ENCODE results near the gene SRGAP1. TPM values are rescaled to one million over a fixed set of nuclear protein-coding genes. Genes with fewer than 3 reads are reported as not detected.

The SRGAP1 gene
- total and polyA plus RNA-seq, 2 of the 8 experiments (the other 6 are each of a cell fraction or from before 2014, with no cell fraction given): 3.2 to 7.3 TPM

- Histone ChIP-seq H3K79me1 (ENCODE audit: low read depth, low read length) (no peaks in the 10 kb centered on the region), H3K4me2 (ENCODE audit: insufficient read depth in 1 of 2, low read depth in 2 of 2, low read length in 2 of 2) (no peak overlapping the region), H2BK15ac (ENCODE audit: low read length) (no peak overlapping the region), H2BK20ac (ENCODE audit: low read length) (no peak overlapping the region), H3K9ac (replicated peaks in 1 of 4; ENCODE audit: extremely low read depth in 1 of 4, low read depth in 3 of 4, low read length in 3 of 4) (no peak overlapping the region), H3K56ac (replicated peaks; ENCODE audit: insufficient read length, low read depth, low read length) (no peak overlapping the region), H3K9me3 (ENCODE audit: insufficient read depth in 2 of 2, low read depth in 1 of 2, low read length in 1 of 2) (0 out of 4 replicates have a peak, but pooled peaks cover 0 to 3% of the 10 kb centered on the region in 2 experiments), H3K4me3 (ENCODE audit: extremely low read depth in 1 of 4, insufficient read depth in 2 of 4, low read depth in 3 of 4, low read length in 4 of 4) (no peak overlapping the region), H2BK120ac (replicated peaks; ENCODE audit: low read depth, low read length) (no peak overlapping the region), H3K27me3 (replicated peaks in 1 of 4; ENCODE audit: control insufficient read depth in 3 of 4, extremely low read depth in 1 of 4, insufficient read depth in 3 of 4, low read length in 3 of 4) (peaks cover 0 to 1% (median 0%) of the 10 kb centered on the region in 4 experiments; a peak in 1 of 7 replicates), H2BK5ac (ENCODE audit: low read depth, low read length) (no peak overlapping the region), H4K20me1 (replicated peaks in 1 of 2; ENCODE audit: control insufficient read depth in 1 of 2, insufficient read depth in 2 of 2, low read length in 2 of 2) (no peaks in the 10 kb centered on the region), H3K23ac (ENCODE audit: insufficient read length) (no peak overlapping the region), H3K4me1 (replicated peaks in 1 of 4; ENCODE audit: control insufficient read depth in 3 of 4, insufficient read depth in 4 of 4, low read length in 3 of 4) (no peaks in the 10 kb centered on the region; a peak in 1 of 7 replicates), H3K23me2 (ENCODE audit: low read depth, low read length) (no peaks in the 10 kb centered on the region), H4K8ac (ENCODE audit: extremely low read depth, insufficient read depth, low read length) (no peak overlapping the region), H2AK5ac (ENCODE audit: low read depth, low read length) (no peak overlapping the region), H3K79me2 (ENCODE audit: control insufficient read depth in 1 of 2, insufficient read depth in 2 of 2, low read length in 2 of 2) (no peaks in the 10 kb centered on the region), H4K91ac (replicated peaks; ENCODE audit: insufficient read length, low read length) (no peak overlapping the region), H3K27ac (ENCODE audit: low read depth, low read length) (no peak overlapping the region), H2BK12ac (ENCODE audit: low read depth, low read length) (no peak overlapping the region), H4K5ac (ENCODE audit: insufficient read length, low read depth, low read length) (no peak overlapping the region), H2AFZ (ENCODE audit: low read length) (no peak overlapping the region), H3K4ac (replicated peaks; ENCODE audit: insufficient read length, low read depth, low read length) (no peak overlapping the region), H3K36me3 (ENCODE audit: control insufficient read depth in 2 of 4, insufficient read depth in 4 of 4, low read length in 3 of 4) (no peaks in the 10 kb centered on the region), H3K14ac (ENCODE audit: insufficient read length) (no peak overlapping the region), H3K18ac (ENCODE audit: extremely low read depth, low read length) (no peak overlapping the region)
- DNase-seq (ENCODE audit: low read depth in 1 of 2, low spot score in 2 of 2) (no peak), FAIRE-seq (no peak)
- 93% methylated on average over 2 of the region's 2 CpGs; no CpG with 5 or more reads in 1 of the 2 experiments for WGBS, 2 experiments (ENCODE audit: extremely low coverage in 1 of 2, insufficient coverage in 1 of 2, insufficient read length in 1 of 2, insufficient replicate concordance in 2 of 2, low coverage in 1 of 2, low lambda C conversion rate in 2 of 2, missing lambda C conversion rate in 1 of 2)
- CTCF ChIA-PET (ENCODE audit: partially characterized antibody): interaction anchor here (0.7 to 1.6 kb wide), 3 partner anchors 12 to 391 kb away, joined by 3 to 6 read pairs (median 3); no protein-coding TSS in a partner anchor
- POLR2A ChIA-PET (ENCODE audit: partially characterized antibody): interaction anchor here (1.0 kb wide), 1 partner anchor 10 kb away, joined by 3 read pairs; no protein-coding TSS in a partner anchor
- TF ChIP-seq SAP30 (IDR thresholded peaks at IDR 0.05; ENCODE audit: insufficient read depth, insufficient replicate concordance, low read length) (no peak), BRCA1 (IDR thresholded peaks at IDR 0.05; ENCODE audit: low read depth, low read length) (no peak), GABPA (IDR thresholded peaks at IDR 0.05; ENCODE audit: borderline replicate concordance, insufficient read depth, low read length) (no peak), EP300 (IDR thresholded peaks at IDR 0.05; ENCODE audit: borderline replicate concordance in 1 of 2, low read depth in 2 of 2, low read length in 2 of 2) (no peak), MAFK (IDR thresholded peaks at IDR 0.05; ENCODE audit: low read depth, low read length) (no peak), CTCF (IDR thresholded peaks at IDR 0.05; ENCODE audit: control extremely low read depth in 1 of 3, insufficient read depth in 1 of 3, low read depth in 1 of 3, low read length in 3 of 3) (no peak), ASH2L (IDR thresholded peaks at IDR 0.05; ENCODE audit: low read length) (no peak), SP1 (IDR thresholded peaks at IDR 0.05; ENCODE audit: low read depth, low read length) (no peak), TCF12 (IDR thresholded peaks at IDR 0.05; ENCODE audit: low read depth, low read length) (no peak), KDM1A (IDR thresholded peaks at IDR 0.05; ENCODE audit: borderline replicate concordance, low read length) (no peak), ATF3 (IDR thresholded peaks at IDR 0.05; ENCODE audit: insufficient read depth, low read depth, low read length) (no peak)
Measured at GRCh38 chr12:64157110-64157509, 312.6 kb downstream of the SRGAP1 start.
